Nucleus accumbens (tissue), 56 donors: ENCODE data around the gene SORCS2.

ENCODE experiments used
- DNase-seq, 56 donors: peaks; one replicate each; lab custom pipeline; 2025; lab: John Stamatoyannopoulos, UW

The SORCS2 gene

DNA sequence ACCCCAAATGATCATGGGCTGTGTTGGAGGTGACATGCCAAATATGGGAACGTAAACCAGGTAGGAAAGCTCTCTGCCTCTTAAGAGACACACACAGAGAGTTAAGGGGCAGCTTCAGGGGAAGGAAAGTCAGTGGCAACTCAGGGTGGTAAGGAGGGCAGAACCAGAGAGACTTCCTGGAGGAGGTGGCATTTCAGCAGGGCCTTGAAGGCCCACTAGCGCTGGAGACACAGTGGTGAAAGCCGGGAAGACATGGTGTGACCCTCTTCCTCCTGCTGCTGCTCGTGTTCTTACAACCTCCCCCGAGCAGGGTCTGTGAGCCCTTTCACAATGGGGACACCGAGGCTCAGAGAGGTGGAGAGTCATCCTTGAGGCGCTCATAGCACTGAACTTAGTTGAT, 68.2 kb downstream of the SORCS2 start:
- no peak for DNase-seq

DNA sequence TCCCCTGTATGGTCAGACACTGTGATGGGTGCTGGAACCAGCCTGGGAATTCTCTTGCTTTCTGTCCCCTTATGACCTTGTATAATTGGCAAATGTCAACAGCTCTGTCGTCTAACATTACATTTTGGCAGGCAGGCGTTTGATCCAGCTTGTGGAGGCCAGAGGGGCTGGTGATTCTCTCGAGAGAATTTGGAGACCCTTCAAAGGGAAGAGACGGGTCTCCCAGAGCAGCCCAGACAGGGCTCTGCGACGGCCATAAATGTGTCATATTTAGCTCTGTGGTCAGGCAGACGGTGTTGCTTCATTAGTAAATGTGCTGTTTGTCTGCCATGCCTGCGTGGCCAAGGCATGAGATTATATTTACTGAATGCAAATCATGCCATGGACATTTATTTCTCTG, 68.7 kb downstream of the SORCS2 start:
- no peak for DNase-seq

DNA sequence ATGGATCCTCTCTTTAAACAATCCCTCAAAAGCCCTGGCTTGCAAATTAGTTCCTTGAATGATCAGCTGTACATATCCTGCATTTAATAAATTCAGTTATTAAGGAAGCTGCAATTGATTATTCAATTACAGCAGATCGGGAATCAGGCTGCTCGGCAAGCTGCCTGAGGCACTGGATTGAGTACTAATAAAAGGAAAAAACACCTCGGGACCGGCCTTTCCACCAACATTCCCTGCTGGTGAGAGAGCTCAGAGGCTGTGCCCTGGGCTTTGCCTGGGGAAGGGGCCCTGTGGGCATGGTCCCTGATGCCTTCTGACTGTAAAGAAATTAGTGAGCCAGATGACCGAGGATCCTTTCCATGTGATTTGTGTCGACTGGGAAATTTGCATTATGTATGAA, 69.2 kb downstream of the SORCS2 start:
- no peak for DNase-seq

DNA sequence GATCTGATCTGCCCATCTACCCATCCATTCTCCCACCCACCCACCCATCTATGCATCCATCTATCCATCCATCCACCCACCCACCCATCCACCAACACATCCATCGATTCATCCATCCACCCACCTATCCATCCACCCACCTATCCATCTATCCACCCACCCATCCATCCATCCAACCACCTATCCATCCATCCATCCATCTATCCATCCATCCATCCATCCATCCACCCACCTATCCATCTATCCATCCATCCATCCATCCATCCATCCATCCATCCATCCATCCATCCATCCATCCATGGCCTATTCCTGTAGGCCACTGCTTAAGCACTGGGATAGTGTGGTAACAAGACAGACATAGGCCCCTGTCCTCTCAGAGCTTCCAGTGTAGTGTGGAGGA, 69.8 kb downstream of the SORCS2 start:
- DNase-seq, result no peak

DNA sequence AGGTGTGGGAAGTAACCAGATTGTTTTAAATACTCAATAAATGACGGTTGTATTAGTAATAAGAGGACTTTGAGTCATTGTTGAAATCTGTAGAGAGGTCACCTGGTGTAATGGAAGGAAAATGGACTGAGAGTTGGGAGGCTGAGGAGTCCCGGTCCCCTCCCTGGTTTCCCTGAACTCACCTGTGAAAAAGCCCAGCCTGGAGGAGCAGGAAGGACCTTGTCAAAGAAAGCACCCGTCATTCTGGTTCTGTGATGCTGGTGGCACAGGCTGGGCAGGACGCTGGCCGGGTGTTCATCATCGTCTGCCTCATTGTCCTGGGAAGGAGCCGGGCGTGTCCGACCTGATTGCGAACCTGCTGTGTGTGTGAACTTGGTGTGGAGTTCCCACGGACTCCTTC, 70.8 kb downstream of the SORCS2 start:
- DNase-seq, result no peak

DNA sequence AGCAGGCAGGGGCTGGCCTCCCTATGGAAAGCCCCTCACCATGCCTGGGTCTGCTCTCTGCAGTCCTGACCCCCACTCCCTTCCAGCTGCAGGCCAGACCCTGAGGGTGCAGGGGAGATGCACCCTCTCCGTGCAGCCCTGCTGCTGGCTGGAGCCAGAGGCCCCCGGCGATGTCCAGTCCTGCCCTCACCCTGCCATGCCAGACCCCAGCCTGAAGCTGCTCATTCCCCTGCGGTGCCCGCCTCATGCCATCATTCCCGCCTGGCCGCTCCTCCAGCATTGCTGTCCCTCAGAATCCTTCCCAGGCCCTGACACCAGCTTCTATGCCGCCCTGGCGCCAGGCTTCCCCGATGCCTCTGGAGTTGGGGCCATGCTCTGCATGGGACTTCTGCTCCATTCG, 72.4 kb downstream of the SORCS2 start:
- no peak for DNase-seq

DNA sequence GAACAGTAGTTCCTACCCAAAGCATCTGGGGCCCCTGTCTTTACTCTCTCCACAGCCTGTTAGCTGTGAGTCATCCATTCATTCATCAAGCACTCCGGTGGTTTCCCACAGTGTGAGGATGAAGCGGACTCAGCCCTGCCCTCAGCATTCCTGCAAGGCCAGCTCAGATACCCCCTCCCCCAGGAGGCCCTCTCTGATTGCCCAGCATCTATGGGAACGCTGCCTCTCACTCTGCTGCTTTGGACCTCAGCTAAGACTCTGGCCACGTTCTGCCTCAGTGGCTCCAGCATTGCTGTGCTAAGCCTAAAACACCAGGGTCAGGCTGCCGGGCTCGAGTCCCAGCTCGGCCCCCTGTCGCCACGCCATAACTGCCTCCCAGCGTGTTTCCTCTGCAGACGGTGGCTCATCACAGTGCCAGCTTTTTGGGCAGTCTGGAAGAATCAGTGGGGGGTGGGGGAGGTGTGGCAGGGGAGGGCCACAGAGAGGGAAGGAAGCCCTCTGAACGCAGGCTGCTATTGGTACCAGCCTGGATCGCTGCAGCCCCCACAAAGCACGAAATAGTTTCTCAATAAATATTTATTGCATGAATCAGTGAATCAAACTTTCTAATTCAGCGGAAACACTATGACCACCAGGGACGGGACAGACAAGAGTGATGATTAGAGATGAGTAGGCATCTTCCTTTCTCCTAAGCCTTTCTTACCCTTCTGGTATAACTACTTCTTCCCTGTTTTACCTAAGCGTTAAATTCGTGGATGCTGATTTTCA, 74.4 kb downstream of the SORCS2 start:
- no peak for DNase-seq

DNA sequence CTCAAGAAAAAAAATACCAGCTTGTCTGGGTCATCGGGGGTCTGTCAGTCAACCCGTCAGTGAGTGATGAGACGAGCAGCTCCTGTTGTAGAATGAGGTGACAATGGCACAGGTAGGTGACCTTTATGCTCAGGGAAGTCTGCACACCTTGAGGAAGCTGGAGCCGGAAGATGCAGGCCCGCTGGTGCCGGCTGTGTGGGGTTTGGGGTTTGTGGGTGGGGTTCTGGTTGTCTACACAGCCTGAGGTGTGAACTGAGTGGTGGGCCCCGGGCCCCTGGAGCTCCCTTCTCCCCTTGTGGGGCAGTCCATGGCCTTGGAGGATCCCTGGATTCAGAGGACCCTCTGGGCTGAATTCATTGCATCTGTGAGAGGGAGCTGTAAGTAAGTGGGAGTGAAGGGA, 75.5 kb downstream of the SORCS2 start:
- DNase-seq, result no peak

DNA sequence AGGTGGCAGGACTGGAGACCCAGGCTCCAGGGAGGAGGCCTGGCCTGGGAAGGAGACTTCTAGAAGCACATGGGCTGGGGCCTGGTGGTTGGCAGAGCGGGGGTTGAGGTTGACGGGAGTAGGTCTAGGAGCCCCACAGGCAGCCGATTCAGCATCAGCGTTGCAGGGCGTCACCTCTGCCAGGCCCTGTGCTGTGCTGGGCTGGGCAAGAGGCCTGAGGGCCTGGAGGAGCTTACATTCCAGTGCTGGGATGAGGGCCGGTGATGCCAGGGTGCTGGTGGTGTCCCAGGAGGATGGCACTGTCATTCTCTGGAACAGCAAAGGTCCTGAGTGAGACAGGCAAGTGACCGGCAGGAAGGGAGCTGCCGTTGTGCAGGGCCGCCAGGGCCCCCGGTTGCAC, 76.6 kb downstream of the SORCS2 start:
- DNase-seq, result no peak

DNA sequence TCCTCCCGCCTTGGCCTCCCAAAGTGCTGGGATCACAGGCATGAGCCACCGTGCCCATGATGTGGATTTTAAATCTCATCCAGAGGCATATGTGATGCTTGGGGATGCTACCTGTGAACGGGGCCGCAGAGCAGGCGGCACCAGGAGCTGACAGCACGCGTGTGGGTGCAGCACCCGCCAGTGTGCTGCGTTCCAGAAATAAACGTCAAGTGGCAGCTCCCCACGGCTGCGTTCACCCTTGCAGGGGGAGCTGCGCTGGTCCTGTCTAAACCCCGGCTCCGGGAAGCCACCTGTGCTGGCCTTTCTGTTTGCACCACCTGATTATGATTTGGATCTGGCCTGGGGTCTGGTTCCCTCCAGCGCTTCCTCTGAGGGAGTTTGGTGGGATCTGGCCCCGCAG, 77.8 kb downstream of the SORCS2 start:
- DNase-seq, result peak in 22 of 56 donors; percentile 7 to 75 (median 29)

DNA sequence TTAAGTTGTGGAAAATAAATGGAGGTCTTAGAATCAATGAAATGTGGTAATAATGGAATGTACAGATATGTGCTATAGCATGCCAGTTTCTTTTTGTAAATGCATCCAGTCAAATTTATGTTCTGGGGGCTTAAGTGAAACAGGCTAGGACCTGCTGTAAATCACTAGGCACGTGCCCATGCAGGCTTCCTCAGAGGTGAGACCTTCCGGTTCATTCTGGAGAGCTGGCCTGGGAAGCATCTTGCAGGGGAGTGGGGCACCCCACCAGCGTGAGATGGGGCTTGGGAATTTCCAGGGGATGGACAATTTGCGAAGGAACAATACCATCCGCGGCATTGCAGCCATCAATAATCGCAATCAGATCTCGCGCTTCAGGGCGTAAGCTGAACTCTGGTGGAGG, 80.1 kb downstream of the SORCS2 start:
- DNase-seq, result no peak

DNA sequence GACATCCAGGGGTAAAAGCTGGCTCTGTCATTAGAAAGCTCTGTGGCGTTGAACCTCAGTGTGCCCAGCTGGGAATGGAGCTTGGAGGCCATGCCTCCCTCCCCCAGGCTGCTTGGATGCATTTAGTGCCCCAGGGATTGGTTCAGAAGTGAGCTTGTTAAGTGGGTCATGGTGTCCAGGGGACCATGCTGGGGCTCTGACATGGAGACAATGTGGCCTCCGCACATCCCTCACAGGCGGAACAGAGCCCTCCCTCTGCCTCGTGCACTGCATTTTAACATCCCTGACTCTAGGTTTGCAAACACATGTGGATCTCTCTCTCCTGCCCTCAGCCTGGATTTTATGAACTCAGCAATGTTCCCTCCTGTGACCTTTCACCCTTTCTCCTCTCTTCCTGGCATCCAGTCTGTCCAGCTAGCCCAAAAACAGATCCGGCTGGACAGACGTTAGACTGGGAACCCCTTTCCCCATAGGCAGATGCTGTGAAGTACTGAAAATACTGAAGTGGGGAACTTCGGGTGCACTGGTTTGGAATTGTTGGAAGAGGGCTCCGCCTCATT, 81.5 kb downstream of the SORCS2 start:
- DNase-seq, result peak in 9 of 56 donors; percentile 12 to 69 (median 30)

DNA sequence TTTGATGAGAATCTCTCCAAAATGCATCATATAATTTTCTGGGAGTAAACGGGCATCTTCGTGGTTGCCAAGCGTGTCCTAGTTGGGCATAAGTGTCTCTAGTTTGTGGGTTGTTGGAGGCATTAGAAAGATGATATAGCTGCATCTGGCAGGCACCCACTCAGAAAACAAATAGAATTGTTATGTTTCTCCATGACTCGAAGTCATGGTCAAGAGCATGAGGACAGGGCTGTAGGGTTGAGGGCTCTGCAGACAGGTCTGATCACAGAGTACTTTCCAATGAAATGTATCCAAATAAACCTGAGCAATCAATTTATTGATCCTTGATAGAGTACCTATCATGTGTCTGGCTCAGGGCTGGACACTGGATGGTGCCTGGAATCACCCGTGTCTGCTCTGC, 82.7 kb downstream of the SORCS2 start:
- DNase-seq, result no peak

DNA sequence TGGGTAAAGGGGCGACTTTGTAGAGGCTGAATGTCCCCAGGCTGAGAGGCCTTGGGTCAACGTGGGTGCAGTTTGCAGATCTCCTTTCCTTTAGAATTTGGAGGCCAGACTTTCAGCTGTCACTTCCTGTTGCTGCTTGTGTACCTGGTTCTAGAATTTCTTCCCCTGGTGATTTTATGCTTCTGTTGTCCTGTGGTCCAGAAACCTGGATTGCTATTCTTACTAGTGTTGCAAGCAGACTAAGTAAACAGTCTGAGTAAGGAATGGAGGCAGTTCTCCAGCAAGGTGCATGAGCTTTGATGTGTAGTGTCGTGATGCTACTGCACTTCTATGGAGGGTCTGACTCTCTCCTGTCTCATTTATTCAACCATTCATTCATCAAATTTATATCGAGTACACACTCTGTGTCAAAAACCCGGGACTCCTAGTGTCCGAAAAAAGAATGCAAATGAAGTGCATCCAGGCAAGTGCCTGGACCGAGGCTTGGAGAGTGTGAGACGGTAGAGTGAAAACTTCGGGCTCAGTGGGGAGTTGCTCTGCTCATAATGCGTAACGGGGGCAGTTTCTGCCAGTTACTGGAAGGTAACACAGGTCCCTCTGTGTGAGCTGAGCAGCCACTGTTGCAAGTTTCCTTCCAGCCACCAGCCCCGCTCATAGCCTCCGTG, 83.3 kb downstream of the SORCS2 start:
- no peak for DNase-seq

DNA sequence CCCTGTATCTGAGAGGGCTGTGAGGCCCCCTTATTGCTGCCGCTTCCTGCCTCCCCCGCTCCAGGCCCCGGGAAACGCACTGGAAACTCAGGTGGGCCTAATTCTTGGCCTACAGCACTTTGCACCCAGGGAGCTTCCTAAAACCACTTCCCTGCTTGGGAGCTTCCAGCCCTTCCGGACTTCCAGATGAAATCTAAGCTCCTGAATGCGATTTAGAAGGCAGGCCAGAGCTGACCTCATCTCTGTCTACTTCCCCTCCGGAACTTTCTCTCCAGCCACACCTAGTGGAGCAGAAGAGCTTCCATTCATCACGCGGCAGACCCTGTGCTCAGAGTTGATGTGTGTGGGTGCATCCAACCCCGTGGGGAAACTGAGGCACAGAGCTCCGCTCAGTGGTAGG, 84.2 kb downstream of the SORCS2 start:
- DNase-seq, result no peak

DNA sequence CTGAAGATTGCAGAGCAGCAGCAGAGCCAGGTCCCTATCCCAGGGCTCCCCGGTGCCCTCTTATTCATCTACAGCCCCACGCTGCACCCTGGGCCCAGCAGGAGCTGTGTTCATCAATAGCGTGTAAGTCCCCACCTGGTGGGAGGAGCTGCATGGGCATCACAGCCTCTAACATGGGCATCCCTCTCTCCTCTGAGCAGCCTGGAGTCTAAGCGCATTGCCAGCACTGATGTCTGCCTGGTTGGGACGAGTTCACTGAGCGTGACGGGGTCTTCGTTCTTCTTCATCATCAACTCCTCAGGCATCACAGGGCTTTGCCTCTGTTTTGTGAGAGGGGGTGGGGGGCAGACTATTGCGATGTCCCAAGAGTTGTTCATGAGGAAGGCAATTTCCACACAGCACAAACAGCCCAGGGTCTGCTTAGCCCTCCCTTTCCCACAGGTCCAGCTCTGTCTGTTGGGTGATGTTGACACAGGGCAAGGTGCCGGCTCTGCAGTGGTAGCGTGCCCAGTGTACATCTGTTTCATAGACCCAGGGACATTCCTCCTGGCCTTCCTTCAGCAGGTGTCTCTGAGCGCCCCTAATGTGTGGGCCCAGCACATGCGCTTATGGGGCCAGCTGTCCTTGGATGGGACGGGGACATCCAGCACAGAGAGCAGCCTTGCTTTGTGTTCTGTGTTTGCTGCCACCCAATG, 85.9 kb downstream of the SORCS2 start:
- DNase-seq, result no peak

DNA sequence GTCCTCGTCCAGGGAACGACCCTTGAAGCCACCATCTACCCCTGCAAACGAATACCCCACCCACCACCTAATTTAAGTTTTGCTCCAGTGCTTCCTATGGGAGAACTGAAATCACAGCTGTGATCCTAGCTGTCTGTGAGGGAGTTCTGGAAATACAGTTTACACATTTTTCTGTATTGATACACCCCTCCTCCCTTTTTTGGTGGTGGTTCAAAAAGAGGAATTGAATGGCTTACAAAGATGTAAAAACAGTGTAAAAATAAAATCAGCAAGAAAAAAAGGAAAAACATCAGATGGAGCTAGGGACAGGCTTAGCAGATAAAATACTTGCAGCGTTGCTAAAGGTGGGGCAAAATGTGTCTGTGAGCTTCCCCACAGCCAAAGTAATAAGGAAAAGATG, 86.6 kb downstream of the SORCS2 start:
- no peak for DNase-seq

DNA sequence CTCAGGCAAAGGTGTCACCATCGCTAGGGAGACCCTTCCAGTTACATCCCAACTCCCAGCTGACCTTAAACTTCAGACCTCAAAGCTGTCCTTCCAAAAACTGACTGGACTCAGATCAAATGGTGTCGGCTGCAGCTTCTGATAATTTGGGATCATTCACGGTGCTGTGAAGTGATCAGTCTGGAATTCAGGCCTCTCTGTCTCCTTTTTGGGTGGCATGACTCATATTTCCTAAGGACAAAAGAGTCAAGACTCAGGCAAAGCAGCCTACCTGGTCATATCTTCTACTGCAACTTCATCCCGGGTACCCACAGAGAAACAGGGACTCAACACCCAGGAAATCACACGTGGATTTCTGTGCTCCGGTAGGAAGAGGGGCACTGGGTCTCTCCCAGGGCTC, 87.6 kb downstream of the SORCS2 start:
- no peak for DNase-seq

DNA sequence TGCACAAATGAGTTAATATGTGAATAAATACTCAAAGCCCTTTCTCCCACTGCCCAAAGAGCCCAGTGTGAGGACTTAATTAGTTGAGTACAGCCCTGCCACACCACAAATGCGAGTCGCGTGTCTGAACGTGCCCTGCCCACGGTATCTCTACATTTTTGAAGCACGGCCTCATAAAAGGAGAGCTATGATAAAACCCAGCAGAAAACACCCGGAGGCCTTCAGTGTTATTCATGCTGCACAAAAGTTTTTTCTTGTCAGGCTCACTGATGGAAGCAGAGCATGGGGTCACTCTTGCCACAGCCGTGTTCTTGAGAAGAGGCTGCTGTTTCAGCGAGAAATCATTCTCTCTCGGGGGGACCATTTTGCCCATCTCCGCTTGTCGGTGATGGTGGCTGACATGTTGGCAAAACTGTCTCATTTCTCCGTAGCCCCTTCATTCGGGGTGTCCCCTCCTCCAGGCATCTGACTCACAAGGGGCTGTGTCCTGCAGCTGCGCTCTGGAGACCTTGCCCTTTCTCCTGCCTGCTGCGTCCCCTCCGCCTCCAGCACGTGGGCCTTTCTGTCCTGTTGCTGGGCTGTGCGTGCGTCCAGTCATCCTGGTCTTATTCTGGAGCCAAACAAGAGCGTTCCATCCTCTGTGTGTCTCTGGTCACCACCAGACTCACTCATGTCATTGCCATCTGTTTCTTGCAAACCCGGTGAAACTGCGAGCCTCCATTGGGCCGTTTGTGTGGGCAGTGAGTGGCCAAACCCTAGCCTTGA, 88.8 kb downstream of the SORCS2 start:
- DNase-seq, result no peak
